ENCODE data around the gene SALL4.

The SALL4 gene

DNA sequence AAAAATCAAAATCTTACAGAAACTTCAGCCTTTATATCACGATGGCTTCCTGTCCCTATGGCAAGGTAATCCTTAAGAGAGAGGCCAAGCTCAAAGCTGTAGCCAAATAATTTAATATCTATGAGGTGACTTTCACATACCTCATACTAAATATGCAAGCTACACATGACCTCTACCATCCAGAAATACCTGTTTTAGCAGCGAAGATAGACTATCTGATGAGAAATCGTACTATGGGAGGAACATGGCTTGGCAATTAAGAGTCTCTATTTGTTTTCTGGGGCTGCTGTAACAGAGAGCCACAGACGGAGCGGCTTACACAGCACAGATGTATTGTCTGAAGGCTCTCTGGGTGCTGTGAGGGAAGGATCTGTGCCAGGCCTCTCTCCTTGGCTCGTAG, 31.0 kb upstream of the SALL4 start:
- TF ChIP-seq, protein P1, sequence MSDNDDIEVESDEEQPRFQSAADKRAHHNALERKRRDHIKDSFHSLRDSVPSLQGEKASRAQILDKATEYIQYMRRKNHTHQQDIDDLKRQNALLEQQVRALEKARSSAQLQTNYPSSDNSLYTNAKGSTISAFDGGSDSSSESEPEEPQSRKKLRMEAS (IDR thresholded peaks at IDR 0.05; ENCODE audit: low read depth, low read length) = no peak
- TF ChIP-seq CTCF (IDR thresholded peaks at IDR 0.05; ENCODE audit: low read depth, low read length) = no peak
- TF ChIP-seq POLR2A (IDR thresholded peaks at IDR 0.05; ENCODE audit: extremely low read depth, insufficient read length) = no peak
- no peak for TF ChIP-seq MYC (IDR thresholded peaks at IDR 0.05; ENCODE audit: low read depth, low read length)
- no peak overlapping the region for H3K4me3 ChIP-seq (ENCODE audit: low read depth, low read length)
- no peak for DNase-seq (ENCODE audit: low read depth)

DNA sequence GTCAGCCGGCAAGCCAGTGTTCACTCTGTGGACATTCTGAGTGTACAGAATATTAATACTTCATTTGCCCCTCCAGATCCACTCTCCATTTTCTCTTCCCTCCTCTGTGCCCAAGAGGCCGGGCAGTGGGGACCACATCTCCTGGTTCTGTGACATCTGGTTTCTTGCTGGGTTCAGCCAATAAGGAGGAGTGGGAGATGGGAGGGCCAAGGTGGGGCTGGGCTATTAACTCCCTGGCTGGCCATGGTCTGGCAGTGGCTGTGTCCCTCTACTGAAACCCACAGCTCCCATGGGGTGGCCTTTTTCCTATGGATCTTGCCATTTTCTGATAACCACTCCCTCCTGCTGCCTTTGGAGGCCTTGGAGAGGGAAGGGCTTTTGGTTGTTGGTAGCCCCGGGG, 30.0 kb upstream of the SALL4 start:
- TF ChIP-seq MYC (IDR thresholded peaks at IDR 0.05; ENCODE audit: low read depth, low read length) (no peak), CTCF (IDR thresholded peaks at IDR 0.05; ENCODE audit: low read depth, low read length) (no peak), POLR2A (IDR thresholded peaks at IDR 0.05; ENCODE audit: extremely low read depth, insufficient read length) (no peak)
- TF ChIP-seq, protein P1 (IDR thresholded peaks at IDR 0.05; ENCODE audit: low read depth, low read length) = no peak
- no peak overlapping the region for H3K4me3 ChIP-seq (ENCODE audit: low read depth, low read length)
- no peak for DNase-seq (ENCODE audit: low read depth)

DNA sequence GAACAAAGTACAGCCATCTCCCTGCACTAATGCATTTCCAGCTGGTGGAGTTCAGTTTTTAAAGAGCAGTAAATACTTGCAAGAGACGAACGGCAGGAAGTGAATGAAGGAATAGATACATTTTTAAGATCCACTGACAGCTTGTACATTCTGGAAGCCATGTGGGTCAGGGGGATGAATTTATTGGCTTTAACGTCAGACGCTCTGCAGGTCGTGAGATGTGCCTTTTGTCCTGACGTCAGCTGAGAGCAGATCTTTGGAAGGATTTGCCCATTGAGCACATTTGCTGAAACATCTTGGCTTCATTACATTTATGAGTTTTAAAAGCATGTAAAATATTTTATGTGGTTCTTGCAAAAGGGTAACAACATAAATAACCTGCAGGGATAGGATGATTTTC, 29.5 kb upstream of the SALL4 start:
- TF ChIP-seq POLR2A (IDR thresholded peaks at IDR 0.05; ENCODE audit: extremely low read depth, insufficient read length) = no peak
- TF ChIP-seq CTCF (IDR thresholded peaks at IDR 0.05; ENCODE audit: low read depth, low read length) = no peak
- TF ChIP-seq, protein P1 (IDR thresholded peaks at IDR 0.05; ENCODE audit: low read depth, low read length) = no peak
- TF ChIP-seq MYC (IDR thresholded peaks at IDR 0.05; ENCODE audit: low read depth, low read length) = no peak
- H3K4me3 ChIP-seq (ENCODE audit: low read depth, low read length) = no peak overlapping the region
- DNase-seq (ENCODE audit: low read depth) = no peak

GRCh38 chr20:51830538-51830937, 28.2 kb upstream of the SALL4 start:
- TF ChIP-seq, protein P1 (IDR thresholded peaks at IDR 0.05; ENCODE audit: low read depth, low read length) = no peak
- TF ChIP-seq CTCF (IDR thresholded peaks at IDR 0.05; ENCODE audit: low read depth, low read length) (no peak), POLR2A (IDR thresholded peaks at IDR 0.05; ENCODE audit: extremely low read depth, insufficient read length) (no peak), MYC (IDR thresholded peaks at IDR 0.05; ENCODE audit: low read depth, low read length) (no peak)

DNA sequence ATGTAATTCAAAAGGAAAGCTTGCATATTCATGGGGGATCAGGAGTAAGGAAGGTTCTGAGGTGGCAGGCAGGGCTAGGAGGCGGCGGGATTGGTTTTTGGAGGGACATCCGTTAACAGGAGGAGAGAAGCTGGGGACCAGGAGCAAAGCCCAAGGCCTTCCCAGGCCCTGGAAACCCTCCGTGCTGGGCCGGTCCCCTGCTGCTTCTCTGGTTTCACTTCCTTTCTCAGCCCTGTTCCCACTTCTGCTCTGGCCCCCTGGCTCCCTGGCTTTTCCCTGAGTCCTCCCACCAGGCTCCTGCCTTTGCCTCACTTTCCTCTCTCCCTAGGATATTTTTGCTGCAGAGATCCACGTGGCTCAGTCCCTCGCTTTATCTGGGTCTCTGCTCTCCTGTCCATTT, 26.4 kb upstream of the SALL4 start:
- H3K4me3 ChIP-seq (ENCODE audit: low read depth, low read length) = no peak overlapping the region
- TF ChIP-seq, protein P1 (IDR thresholded peaks at IDR 0.05; ENCODE audit: low read depth, low read length) = no peak
- TF ChIP-seq POLR2A (IDR thresholded peaks at IDR 0.05; ENCODE audit: extremely low read depth, insufficient read length) = no peak
- TF ChIP-seq CTCF (IDR thresholded peaks at IDR 0.05; ENCODE audit: low read depth, low read length) = no peak
- no peak for TF ChIP-seq MYC (IDR thresholded peaks at IDR 0.05; ENCODE audit: low read depth, low read length)
- DNase-seq (ENCODE audit: low read depth) = peak; percentile 31

More at GRCh38 chr20:51830538-51830937, 28.2 kb upstream of the SALL4 start:
- no peak overlapping the region for H3K4me3 ChIP-seq (ENCODE audit: low read depth, low read length)
- DNase-seq (ENCODE audit: low read depth) = no peak

- DNase-seq (ENCODE audit: low read depth) = no peak
- no peak for TF ChIP-seq MYC (IDR thresholded peaks at IDR 0.05; ENCODE audit: low read depth, low read length)
- TF ChIP-seq CTCF (IDR thresholded peaks at IDR 0.05; ENCODE audit: low read depth, low read length) = no peak
- TF ChIP-seq POLR2A (IDR thresholded peaks at IDR 0.05; ENCODE audit: extremely low read depth, insufficient read length) = no peak
- TF ChIP-seq, protein P1 (IDR thresholded peaks at IDR 0.05; ENCODE audit: low read depth, low read length) = no peak
- no peak overlapping the region for H3K4me3 ChIP-seq (ENCODE audit: low read depth, low read length)
Measured at GRCh38 chr20:51826372-51826771, 24.1 kb upstream of the SALL4 start.
